ENCODE results near the gene EPAS1. TPM values are rescaled to one million over a fixed set of nuclear protein-coding genes. Genes with fewer than 3 reads are reported as not detected.

The EPAS1 gene
- total RNA-seq, 1 experiment from 2014 or later, result 127 TPM

GRCh38 chr2:46273919-46274318 lies 23.3 kb upstream of the EPAS1 start:
- Histone ChIP-seq H3K9me2 (ENCODE audit: insufficient read depth) (no peaks in the 10 kb centered on the region), H3F3A (ENCODE audit: insufficient read depth, low read depth) (no peaks in the 10 kb centered on the region), H3K4me1 (replicated peaks; ENCODE audit: insufficient read depth) (peaks cover 11% of the 10 kb centered on the region; the same call in 1 of the 2 replicates), H3K4me2 (no peak overlapping the region), H4K20me1 (ENCODE audit: insufficient read depth) (no peaks in the 10 kb centered on the region), H3K36me3 (ENCODE audit: low read depth) (no peaks in the 10 kb centered on the region), H3K9me3 (ENCODE audit: insufficient read depth, low read depth) (no peaks in the 10 kb centered on the region), H3K27me3 (ENCODE audit: insufficient read depth, low read depth) (no peaks in the 10 kb centered on the region), H3K4me3 (no peak overlapping the region), H3K79me2 (ENCODE audit: low read depth) (no peaks in the 10 kb centered on the region), H2AFZ (no peak overlapping the region), H3K27ac (no peak overlapping the region)
- TF ChIP-seq, protein P1, sequence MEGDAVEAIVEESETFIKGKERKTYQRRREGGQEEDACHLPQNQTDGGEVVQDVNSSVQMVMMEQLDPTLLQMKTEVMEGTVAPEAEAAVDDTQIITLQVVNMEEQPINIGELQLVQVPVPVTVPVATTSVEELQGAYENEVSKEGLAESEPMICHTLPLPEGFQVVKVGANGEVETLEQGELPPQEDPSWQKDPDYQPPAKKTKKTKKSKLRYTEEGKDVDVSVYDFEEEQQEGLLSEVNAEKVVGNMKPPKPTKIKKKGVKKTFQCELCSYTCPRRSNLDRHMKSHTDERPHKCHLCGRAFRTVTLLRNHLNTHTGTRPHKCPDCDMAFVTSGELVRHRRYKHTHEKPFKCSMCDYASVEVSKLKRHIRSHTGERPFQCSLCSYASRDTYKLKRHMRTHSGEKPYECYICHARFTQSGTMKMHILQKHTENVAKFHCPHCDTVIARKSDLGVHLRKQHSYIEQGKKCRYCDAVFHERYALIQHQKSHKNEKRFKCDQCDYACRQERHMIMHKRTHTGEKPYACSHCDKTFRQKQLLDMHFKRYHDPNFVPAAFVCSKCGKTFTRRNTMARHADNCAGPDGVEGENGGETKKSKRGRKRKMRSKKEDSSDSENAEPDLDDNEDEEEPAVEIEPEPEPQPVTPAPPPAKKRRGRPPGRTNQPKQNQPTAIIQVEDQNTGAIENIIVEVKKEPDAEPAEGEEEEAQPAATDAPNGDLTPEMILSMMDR (conservative IDR thresholded peaks at IDR 0.05), result no peak
- TF ChIP-seq EZH2 (IDR thresholded peaks at IDR 0.05; ENCODE audit: low read depth), result no peak
- CTCF ChIA-PET, result no interaction called here
- POLR2A ChIA-PET (ENCODE audit: unreplicated experiment), result interaction anchor here (0.6 kb wide), 1 partner anchor 637 kb away, joined by 5 read pairs; no protein-coding TSS in a partner anchor
- no TSS peak for BruUV-seq (replicated peaks)
- DNase-seq, result no peak
- intact Hi-C loops (cut with micrococcal nuclease; ENCODE audit: unreplicated experiment), result no loop called here

DNA sequence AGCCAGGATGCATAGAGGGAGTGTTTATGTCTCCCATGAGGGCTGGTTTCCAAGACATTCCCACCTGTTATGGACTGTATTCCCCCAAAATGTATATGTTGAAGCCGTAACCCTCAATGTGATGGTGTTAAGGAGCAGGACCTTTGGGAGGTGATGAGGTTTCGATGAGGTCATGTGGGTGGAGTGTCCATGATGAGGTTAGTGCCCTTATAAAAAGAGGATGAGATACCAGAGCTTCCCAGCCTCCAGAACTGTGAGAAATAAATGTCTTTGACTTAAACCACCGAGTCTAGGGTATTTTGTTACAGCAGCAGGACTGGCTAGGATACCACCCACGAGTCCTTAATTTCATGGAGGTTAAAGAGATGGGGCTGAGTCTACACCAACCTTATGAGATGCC lies 22.6 kb upstream of the EPAS1 start:
- intact Hi-C loops (cut with micrococcal nuclease; ENCODE audit: unreplicated experiment), result no loop called here
- CTCF ChIA-PET, result no interaction called here
- no TSS peak for BruUV-seq (replicated peaks)

DNA sequence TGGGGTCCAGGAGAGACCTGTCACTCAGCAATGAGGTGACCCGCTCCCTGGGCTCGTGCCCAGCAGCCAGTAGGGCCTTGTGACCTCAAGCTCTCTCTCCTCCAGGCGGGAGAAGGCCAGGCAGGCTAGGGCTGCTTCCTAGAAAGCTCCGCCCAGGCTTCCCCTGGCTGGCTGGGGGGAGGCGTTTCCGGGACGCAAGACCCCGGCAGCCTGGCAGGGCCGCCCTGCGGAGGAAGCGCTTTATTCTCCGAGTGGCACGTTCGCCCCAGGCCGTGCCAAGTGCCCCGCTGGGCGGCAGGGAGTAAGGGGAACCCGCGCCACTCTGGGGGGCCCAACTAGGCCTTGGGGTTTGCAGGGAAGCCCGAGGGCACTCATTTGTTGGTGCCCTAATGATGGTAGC lies 21.2 kb upstream of the EPAS1 start:
- TF ChIP-seq, protein P1 (conservative IDR thresholded peaks at IDR 0.05), result no peak
- no peak for TF ChIP-seq EZH2 (IDR thresholded peaks at IDR 0.05; ENCODE audit: low read depth)
- no TSS peak for BruUV-seq (replicated peaks)
- DNase-seq, result no peak
- no peak overlapping the region for H3K4me2 ChIP-seq
- H3K4me1 ChIP-seq (replicated peaks; ENCODE audit: insufficient read depth), result peaks cover 6% of the 10 kb centered on the region; the same call in 1 of the 2 replicates
- H2AFZ ChIP-seq, result no peak overlapping the region
- no peaks in the 10 kb centered on the region for H3K27me3 ChIP-seq (ENCODE audit: insufficient read depth, low read depth)
- H3K79me2 ChIP-seq (ENCODE audit: low read depth), result no peaks in the 10 kb centered on the region
- no peaks in the 10 kb centered on the region for H3K36me3 ChIP-seq (ENCODE audit: low read depth)
- H3F3A ChIP-seq (ENCODE audit: insufficient read depth, low read depth), result no peaks in the 10 kb centered on the region; the same call in 1 of the 2 replicates
- H3K9me3 ChIP-seq (ENCODE audit: insufficient read depth, low read depth), result no peaks in the 10 kb centered on the region
- ChIA-PET POLR2A (ENCODE audit: unreplicated experiment) (no interaction called here), CTCF (interaction anchor here (1.7 kb wide), 1 partner anchor 18 kb away, joined by 5 read pairs; no protein-coding TSS in a partner anchor)
- no peak overlapping the region for H3K27ac ChIP-seq
- intact Hi-C loops (cut with micrococcal nuclease; ENCODE audit: unreplicated experiment), result no loop called here
- H3K9me2 ChIP-seq (ENCODE audit: insufficient read depth), result no peaks in the 10 kb centered on the region; the same call in 1 of the 2 replicates
- H3K4me3 ChIP-seq, result no peak overlapping the region
- no peaks in the 10 kb centered on the region for H4K20me1 ChIP-seq (ENCODE audit: insufficient read depth)

More for the DNA sequence above, 22.6 kb upstream of the EPAS1 start:
- H3F3A ChIP-seq (ENCODE audit: insufficient read depth, low read depth), result no peaks in the 10 kb centered on the region; the same call in 1 of the 2 replicates
- no peak for DNase-seq
- H3K27ac ChIP-seq, result no peak overlapping the region
- no peaks in the 10 kb centered on the region for H3K9me3 ChIP-seq (ENCODE audit: insufficient read depth, low read depth)
- H4K20me1 ChIP-seq (ENCODE audit: insufficient read depth), result no peaks in the 10 kb centered on the region
- H3K79me2 ChIP-seq (ENCODE audit: low read depth), result no peaks in the 10 kb centered on the region
- TF ChIP-seq EZH2 (IDR thresholded peaks at IDR 0.05; ENCODE audit: low read depth), result no peak
- TF ChIP-seq, protein P1 (conservative IDR thresholded peaks at IDR 0.05), result no peak
- H2AFZ ChIP-seq, result no peak overlapping the region
- POLR2A ChIA-PET (ENCODE audit: unreplicated experiment), result no interaction called here
- peaks cover 11% of the 10 kb centered on the region; the same call in 1 of the 2 replicates for H3K4me1 ChIP-seq (replicated peaks; ENCODE audit: insufficient read depth)
- no peaks in the 10 kb centered on the region for H3K9me2 ChIP-seq (ENCODE audit: insufficient read depth)
- H3K36me3 ChIP-seq (ENCODE audit: low read depth), result no peaks in the 10 kb centered on the region
- no peak overlapping the region for H3K4me3 ChIP-seq
- no peak overlapping the region for H3K4me2 ChIP-seq
- H3K27me3 ChIP-seq (ENCODE audit: insufficient read depth, low read depth), result no peaks in the 10 kb centered on the region

Data from PC-9 (cell line).